Suprapubic skin (tissue), 4 donors: ENCODE measurements around the gene SKAP1. TPM values are rescaled to one million over a fixed set of nuclear protein-coding genes. Genes with fewer than 3 reads are reported as not detected.
A peak's percentile ranks its signal among the peaks of the same experiment; 100 is the strongest.

Experiments
- DNase-seq, 2 donors: peaks; one replicate each; pipeline ENCODE4 v3.0.0-alpha.2; 2019; ENCODE audit warnings: low spot score in 2 of 2
- H3K27ac ChIP-seq: fragments of 200-600 bp; sonication (generic); one replicate; pipeline ENCODE4 v1.5.1; 2019
- H3K27me3 ChIP-seq: fragments of 200-600 bp; sonication (generic); one replicate; pipeline ENCODE4 v1.5.1; 2019
- H3K36me3 ChIP-seq: fragments of 200-600 bp; sonication (generic); one replicate; pipeline ENCODE4 v1.5.1; 2019
- H3K4me1 ChIP-seq: fragments of 200-600 bp; sonication (generic); one replicate; pipeline ENCODE4 v1.5.1; 2019
- H3K4me3 ChIP-seq: fragments of 200-600 bp; sonication (generic); one replicate; pipeline ENCODE4 v1.5.1; 2019; ENCODE audit warnings: mild to moderate bottlenecking
- H3K9me3 ChIP-seq: fragments of 200-600 bp; sonication (generic); one replicate; pipeline ENCODE4 v1.5.1; 2019
- CTCF ChIP-seq, 2 donors: fragments of 200-600 bp in 1 of 2; fragments of 450-650 bp in 1 of 2; sonication (generic) in 1 of 2; IDR thresholded peaks; one replicate each; pipeline ENCODE4 v1.5.1; 2016 to 2019; ENCODE audit warnings: antibody characterized with exemption in 2 of 2, mild to moderate bottlenecking in 1 of 2, moderate library complexity in 1 of 2
- EP300 ChIP-seq: sonication (generic); formaldehyde crosslinking; IDR thresholded peaks from one replicate; pipeline ENCODE4 v1.6.1; 2017; ENCODE audit warnings: antibody characterized with exemption
- POLR2A ChIP-seq, 2 donors: fragments of 450-650 bp; IDR thresholded peaks; one replicate each; pipeline ENCODE4 v1.6.1; 2017; ENCODE audit warnings: antibody characterized with exemption in 2 of 2, mild to moderate bottlenecking in 2 of 2, moderate library complexity in 2 of 2
- POLR2AphosphoS5 ChIP-seq, 3 donors: sonication (generic); formaldehyde crosslinking; IDR thresholded peaks; one replicate each; pipeline ENCODE4 v1.6.1; 2017; ENCODE audit warnings: antibody characterized with exemption in 3 of 3
- WGBS: methylation state at CpG from one replicate; pipeline ENCODE4 v1.1.5; 2018; 5-methylcytosine and 5-hydroxymethylcytosine counted together
- total RNA-seq, 4 donors: library from RNA; depleted of rRNA; stranded (reverse); fragments of >200 nt; gene quantifications; one replicate each; pipeline ENCODE4 v1.1.0, GENCODE V29; 2016

Gene SKAP1
- total RNA-seq, 4 donors from 2014 or later = 1.0 to 1.5 TPM; not detected in 2

- H3K27me3 ChIP-seq = peaks cover 64% of the 10 kb centered on the region
- DNase-seq = no peak
- H3K36me3 ChIP-seq = no peaks in the 10 kb centered on the region
- peaks cover 7% of the 10 kb centered on the region for H3K4me1 ChIP-seq
- TF ChIP-seq CTCF (IDR thresholded peaks at IDR 0.05) (no peak), POLR2AphosphoS5 (IDR thresholded peaks at IDR 0.05) (no peak), POLR2A (IDR thresholded peaks at IDR 0.05) (no peak), EP300 (no peak)
- H3K9me3 ChIP-seq = no peaks in the 10 kb centered on the region
- H3K27ac ChIP-seq = no peak overlapping the region
- no peak overlapping the region for H3K4me3 ChIP-seq
- 78% methylated on average over 11 of the region's 11 CpGs for WGBS
Observed at GRCh38 chr17:48432820-48433775, 3.1 kb upstream of the SKAP1 start.

GRCh38 chr17:48429156-48429555 lies 858 bp downstream of the SKAP1 start:
- H3K27me3 ChIP-seq = peaks cover 63% of the 10 kb centered on the region
- peak overlapping the region; percentile 38 for H3K4me3 ChIP-seq
- peaks cover 7% of the 10 kb centered on the region for H3K4me1 ChIP-seq
- WGBS = 89% methylated on average over 8 of the region's 8 CpGs
- TF ChIP-seq CTCF (IDR thresholded peaks at IDR 0.05) = no peak
- no peak for TF ChIP-seq EP300
- TF ChIP-seq POLR2AphosphoS5 (IDR thresholded peaks at IDR 0.05) = no peak
- no peak for TF ChIP-seq POLR2A (IDR thresholded peaks at IDR 0.05)
- no peak overlapping the region for H3K27ac ChIP-seq
- no peak for DNase-seq
- no peaks in the 10 kb centered on the region for H3K9me3 ChIP-seq
- H3K36me3 ChIP-seq = no peaks in the 10 kb centered on the region

GRCh38 chr17:48427598-48427997 lies 2.4 kb downstream of the SKAP1 start:
- peaks cover 7% of the 10 kb centered on the region for H3K4me1 ChIP-seq
- no peak overlapping the region for H3K27ac ChIP-seq
- H3K36me3 ChIP-seq = no peaks in the 10 kb centered on the region
- H3K9me3 ChIP-seq = no peaks in the 10 kb centered on the region
- no peak overlapping the region for H3K4me3 ChIP-seq
- no peak for DNase-seq
- H3K27me3 ChIP-seq = peaks cover 49% of the 10 kb centered on the region
- TF ChIP-seq POLR2A (IDR thresholded peaks at IDR 0.05) (no peak), POLR2AphosphoS5 (IDR thresholded peaks at IDR 0.05) (no peak), EP300 (no peak), CTCF (IDR thresholded peaks at IDR 0.05) (no peak)

- Histone ChIP-seq H3K4me1 (peaks cover 7% of the 10 kb centered on the region), H3K27me3 (peaks cover 43% of the 10 kb centered on the region), H3K36me3 (no peaks in the 10 kb centered on the region), H3K27ac (no peak overlapping the region), H3K9me3 (no peaks in the 10 kb centered on the region), H3K4me3 (no peak overlapping the region)
- no peak for DNase-seq
- TF ChIP-seq CTCF (IDR thresholded peaks at IDR 0.05) (no peak), EP300 (no peak), POLR2A (IDR thresholded peaks at IDR 0.05) (no peak), POLR2AphosphoS5 (IDR thresholded peaks at IDR 0.05) (no peak)
- 81% methylated on average over 4 of the region's 4 CpGs for WGBS
Observed at GRCh38 chr17:48426761-48427500, 3.1 kb downstream of the SKAP1 start.
